ENCODE measurements around the gene LRRC36.
A peak's percentile ranks its signal among the peaks of the same experiment; 100 is the strongest.

LRRC36 gene

DNA sequence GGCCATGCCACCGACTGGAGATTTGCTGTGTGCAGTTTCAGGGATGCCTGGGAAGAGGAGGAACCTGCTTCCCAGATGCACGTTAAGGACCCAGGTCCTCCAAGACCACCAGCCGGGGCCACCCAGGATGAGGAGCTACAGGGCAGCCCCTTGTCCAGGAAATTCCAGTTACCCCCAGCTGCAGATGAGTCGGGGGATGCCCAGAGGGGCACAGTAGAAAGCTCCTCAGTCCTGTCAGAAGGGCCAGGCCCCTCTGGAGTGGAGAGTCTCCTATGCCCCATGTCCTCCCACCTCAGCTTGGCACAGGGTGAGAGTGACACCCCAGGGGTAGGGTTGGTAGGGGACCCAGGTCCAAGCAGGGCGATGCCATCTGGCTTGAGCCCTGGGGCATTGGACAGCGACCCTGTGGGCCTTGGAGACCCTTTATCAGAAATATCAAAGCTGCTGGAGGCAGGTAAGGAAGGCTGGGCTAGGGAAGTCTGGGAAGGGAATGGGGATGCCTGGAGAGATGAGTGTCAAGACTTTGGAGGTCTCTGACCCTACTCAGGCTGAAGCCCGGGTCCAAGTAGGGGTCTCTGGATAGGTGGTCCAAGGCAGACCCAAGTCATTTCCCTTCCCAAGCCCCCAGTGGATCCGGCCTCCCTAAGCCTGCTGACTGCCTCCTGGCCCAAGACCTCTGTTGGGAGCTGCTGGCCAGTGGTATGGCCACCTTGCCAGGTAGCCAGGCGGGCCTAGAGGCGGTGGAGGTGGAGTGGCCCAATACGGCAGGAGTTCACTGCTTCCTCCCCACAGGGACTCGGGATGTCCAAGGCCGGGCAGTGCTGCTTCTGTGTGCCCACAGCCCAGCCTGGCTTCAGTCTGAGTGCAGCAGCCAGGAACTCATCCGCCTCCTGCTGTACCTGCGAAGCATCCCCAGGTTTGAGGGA lies 46.3 kb upstream of the LRRC36 start:
- TF ChIP-seq CTCF (IDR thresholded peaks at IDR 0.05; ENCODE audit: low read length, missing control alignments), result no peak
- H3K4me3 ChIP-seq (replicated peaks; ENCODE audit: low read depth, low read length), result no peak overlapping the region
- DNase-seq (ENCODE audit: low read depth), result no peak

- no peak overlapping the region for H3K4me3 ChIP-seq (replicated peaks; ENCODE audit: low read depth, low read length)
- DNase-seq (ENCODE audit: low read depth), result no peak
- no peak for TF ChIP-seq CTCF (IDR thresholded peaks at IDR 0.05; ENCODE audit: low read length, missing control alignments)
These were observed 44.8 kb upstream of the LRRC36 start for GRCh38 chr16:67281536-67282446.

- DNase-seq (ENCODE audit: low read depth), result no peak
- no peak for TF ChIP-seq CTCF (IDR thresholded peaks at IDR 0.05; ENCODE audit: low read length, missing control alignments)
- no peak overlapping the region for H3K4me3 ChIP-seq (replicated peaks; ENCODE audit: low read depth, low read length)
These were observed 44.2 kb upstream of the LRRC36 start for GRCh38 chr16:67282447-67282805.

DNA sequence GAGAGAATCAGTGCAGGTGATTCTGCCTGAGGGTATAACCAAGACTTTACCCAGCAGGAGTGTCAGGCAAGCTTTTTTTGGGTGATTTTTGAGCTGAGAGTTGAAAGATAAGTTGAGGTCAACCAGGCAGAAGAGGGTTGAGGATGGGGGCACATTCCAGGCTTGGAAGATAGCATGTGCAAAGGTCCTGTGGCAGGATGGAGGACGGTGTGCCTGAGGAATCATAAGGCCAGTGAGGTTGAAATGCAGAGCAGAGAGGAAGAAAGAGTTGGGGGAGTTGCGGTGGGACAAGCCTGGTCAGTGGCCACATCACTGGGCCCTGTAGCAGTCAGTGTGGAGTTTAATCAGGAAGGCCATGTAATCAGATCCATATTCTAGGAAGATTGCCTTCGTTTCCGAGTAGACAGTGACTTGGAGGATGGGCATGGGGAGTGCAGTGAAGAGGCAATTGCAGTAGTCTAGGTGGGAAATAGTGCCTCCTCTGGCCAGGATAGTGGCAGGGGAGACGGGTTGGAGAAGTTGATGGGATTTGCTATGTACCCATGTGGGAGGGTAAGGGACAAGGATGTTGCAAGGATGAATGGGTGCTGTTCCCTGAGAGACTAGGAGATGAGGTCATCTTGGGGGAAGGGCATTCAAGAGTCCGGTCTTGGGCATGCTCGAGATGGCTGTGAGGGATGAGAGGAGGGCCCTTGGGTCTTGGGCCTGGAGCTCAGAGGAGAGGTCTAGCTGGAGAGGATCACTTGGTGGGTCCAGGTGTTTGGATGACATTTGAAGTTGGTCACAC lies 43.4 kb upstream of the LRRC36 start:
- peak; percentile 6 for TF ChIP-seq CTCF (IDR thresholded peaks at IDR 0.05; ENCODE audit: low read length, missing control alignments)
- peak; percentile 56 for DNase-seq (ENCODE audit: low read depth)

GRCh38 chr16:67283826-67284555 lies 42.6 kb upstream of the LRRC36 start:
- no peak for TF ChIP-seq CTCF (IDR thresholded peaks at IDR 0.05; ENCODE audit: low read length, missing control alignments)
- H3K4me3 ChIP-seq (replicated peaks; ENCODE audit: low read depth, low read length), result no peak overlapping the region
- DNase-seq (ENCODE audit: low read depth), result no peak

More for the DNA sequence above, 43.4 kb upstream of the LRRC36 start:
- H3K4me3 ChIP-seq (replicated peaks; ENCODE audit: low read depth, low read length), result no peak overlapping the region
